SU-DHL-6 (cell line): Measurements from ENCODE around the gene SF3B3.

Experiments
- H2AFZ ChIP-seq: fragments of 200-600 bp; sonication (generic); 2 replicates; pipeline ENCODE4 v1.6.1; 2014; ENCODE audit warnings: low read depth, mild to moderate bottlenecking, moderate library complexity, mixed read lengths, antibody characterized with exemption, low read length; ENCODE audit not compliant: severe bottlenecking
- H3F3A ChIP-seq: fragments of 200-600 bp; shearing (Covaris generic); 2 replicates; pipeline ENCODE4 v1.6.0; 2016; ENCODE audit warnings: antibody characterized with exemption, mild to moderate bottlenecking; ENCODE audit not compliant: insufficient read depth
- H3K27ac ChIP-seq: fragments of 200-600 bp; sonication (generic); 2 replicates; pipeline ENCODE4 v1.5.1; 2016; ENCODE audit warnings: low read depth, mild to moderate bottlenecking, low read length, moderate library complexity, mixed read lengths
- H3K27me3 ChIP-seq: fragments of 200-600 bp; sonication (generic), shearing (Covaris generic); 2 replicates; pipeline ENCODE4 v1.6.0; 2014; ENCODE audit warnings: mild to moderate bottlenecking, low read length
- H3K36me3 ChIP-seq: fragments of 200-600 bp; sonication (generic); 2 replicates; pipeline ENCODE4 v1.6.1; 2014; ENCODE audit warnings: mild to moderate bottlenecking, low read length, mixed read lengths
- H3K4me2 ChIP-seq: fragments of 300-600, 200-600 bp; shearing (Covaris generic), sonication (generic); 2 replicates; pipeline ENCODE4 v1.6.0; 2014; ENCODE audit warnings: low read length, low read depth, mild to moderate bottlenecking; ENCODE audit not compliant: poor library complexity, severe bottlenecking
- H3K4me3 ChIP-seq: fragments of 200-600 bp; sonication (generic); 2 replicates; pipeline ENCODE4 v1.5.1; 2014; ENCODE audit warnings: antibody characterized with exemption, low read length, mild to moderate bottlenecking, mixed read lengths; ENCODE audit not compliant: insufficient read depth, poor library complexity, severe bottlenecking
- H3K79me2 ChIP-seq: fragments of 200-600 bp; sonication (generic); 2 replicates; pipeline ENCODE4 v1.6.1; 2014; ENCODE audit warnings: mild to moderate bottlenecking, low read length, moderate library complexity; ENCODE audit not compliant: insufficient read depth
- H3K9ac ChIP-seq: fragments of 200-600 bp; sonication (generic); 2 replicates; pipeline ENCODE4 v1.7.0; 2014; ENCODE audit warnings: mild to moderate bottlenecking, low read length
- H3K9me2 ChIP-seq: fragments of 200-600 bp; sonication (generic); replicated peaks from 2 replicates; pipeline ENCODE4 v1.6.1; 2014; ENCODE audit warnings: low read length; ENCODE audit not compliant: insufficient read depth
- H3K9me3 ChIP-seq: fragments of 200-600 bp; sonication (generic); 2 replicates; pipeline ENCODE4 v1.6.1; 2014; ENCODE audit warnings: low read length, mixed read lengths; ENCODE audit not compliant: insufficient read depth
- H4K20me1 ChIP-seq: fragments of 200-600 bp; sonication (generic); 2 replicates; pipeline ENCODE4 v1.6.1; 2014; ENCODE audit warnings: low read depth, mild to moderate bottlenecking, antibody characterized with exemption, low read length, moderate library complexity, mixed read lengths
- EZH2phosphoT487 ChIP-seq: fragments of 200-600 bp; sonication (generic), shearing (Covaris generic); conservative IDR thresholded peaks from 2 replicates; pipeline ENCODE4 v1.6.1; 2018; ENCODE audit warnings: mild to moderate bottlenecking, antibody characterized with exemption, low read length, moderate library complexity, mixed read lengths
- TF ChIP-seq, protein P1 (sequence below): fragments of 200-600 bp; sonication (generic); IDR thresholded peaks from one replicate; pipeline ENCODE4 v1.5.1; 2017; ENCODE audit warnings: antibody characterized with exemption, mild to moderate bottlenecking, low read length, moderate library complexity; ENCODE audit not compliant: insufficient read depth, poor library complexity, severe bottlenecking

Gene SF3B3

DNA sequence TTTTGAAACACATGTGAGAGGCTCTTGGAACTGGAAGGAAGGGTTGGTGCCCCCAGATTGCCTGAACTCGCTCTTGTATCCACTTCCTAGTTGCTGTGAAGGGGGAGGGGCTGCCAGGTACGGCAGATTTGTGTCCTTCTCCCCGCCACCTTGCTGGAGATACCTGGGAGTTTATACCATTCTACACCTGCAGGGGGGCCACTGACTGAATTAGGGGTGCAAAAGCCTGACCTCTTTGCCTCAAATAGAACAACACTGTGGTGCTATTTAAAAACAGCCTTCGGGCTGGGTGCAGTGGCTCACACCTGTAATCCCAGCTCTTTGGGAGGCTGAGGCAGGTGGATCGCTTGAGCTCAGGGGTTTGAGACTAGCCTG is 87.6 kb downstream of the SF3B3 start:
- Histone ChIP-seq H3K9me2 (no peaks in the 10 kb centered on the region), H2AFZ (no peak overlapping the region), H3K9ac (no peak overlapping the region), H3K27ac (no peak overlapping the region), H3F3A (no peaks in the 10 kb centered on the region), H4K20me1 (no peaks in the 10 kb centered on the region), H3K27me3 (no peaks in the 10 kb centered on the region), H3K79me2 (no peaks in the 10 kb centered on the region), H3K9me3 (no peaks in the 10 kb centered on the region), H3K4me2 (no peak overlapping the region), H3K36me3 (no peaks in the 10 kb centered on the region), H3K4me3 (no peak overlapping the region)
- TF ChIP-seq, protein P1, sequence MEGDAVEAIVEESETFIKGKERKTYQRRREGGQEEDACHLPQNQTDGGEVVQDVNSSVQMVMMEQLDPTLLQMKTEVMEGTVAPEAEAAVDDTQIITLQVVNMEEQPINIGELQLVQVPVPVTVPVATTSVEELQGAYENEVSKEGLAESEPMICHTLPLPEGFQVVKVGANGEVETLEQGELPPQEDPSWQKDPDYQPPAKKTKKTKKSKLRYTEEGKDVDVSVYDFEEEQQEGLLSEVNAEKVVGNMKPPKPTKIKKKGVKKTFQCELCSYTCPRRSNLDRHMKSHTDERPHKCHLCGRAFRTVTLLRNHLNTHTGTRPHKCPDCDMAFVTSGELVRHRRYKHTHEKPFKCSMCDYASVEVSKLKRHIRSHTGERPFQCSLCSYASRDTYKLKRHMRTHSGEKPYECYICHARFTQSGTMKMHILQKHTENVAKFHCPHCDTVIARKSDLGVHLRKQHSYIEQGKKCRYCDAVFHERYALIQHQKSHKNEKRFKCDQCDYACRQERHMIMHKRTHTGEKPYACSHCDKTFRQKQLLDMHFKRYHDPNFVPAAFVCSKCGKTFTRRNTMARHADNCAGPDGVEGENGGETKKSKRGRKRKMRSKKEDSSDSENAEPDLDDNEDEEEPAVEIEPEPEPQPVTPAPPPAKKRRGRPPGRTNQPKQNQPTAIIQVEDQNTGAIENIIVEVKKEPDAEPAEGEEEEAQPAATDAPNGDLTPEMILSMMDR, result no peak
- TF ChIP-seq EZH2phosphoT487, result no peak

- Histone ChIP-seq H3K79me2 (no peaks in the 10 kb centered on the region), H3K4me3 (no peak overlapping the region)
These were observed 88.2 kb downstream of the SF3B3 start for GRCh38 chr16:70611785-70612303.

GRCh38 chr16:70612931-70613330 is 89.3 kb downstream of the SF3B3 start:
- Histone ChIP-seq H3K27me3 (no peaks in the 10 kb centered on the region), H3K79me2 (no peaks in the 10 kb centered on the region), H3K27ac (no peak overlapping the region), H3K36me3 (no peaks in the 10 kb centered on the region), H3K4me3 (no peak overlapping the region), H3K9me2 (no peaks in the 10 kb centered on the region), H3F3A (no peaks in the 10 kb centered on the region), H3K9ac (no peak overlapping the region), H3K4me2 (no peak overlapping the region), H4K20me1 (no peaks in the 10 kb centered on the region), H3K9me3 (no peaks in the 10 kb centered on the region), H2AFZ (no peak overlapping the region)
- TF ChIP-seq, protein P1, result no peak
- TF ChIP-seq EZH2phosphoT487, result no peak

More at GRCh38 chr16:70611785-70612303, 88.2 kb downstream of the SF3B3 start:
- no peaks in the 10 kb centered on the region for H3F3A ChIP-seq
- no peak overlapping the region for H3K9ac ChIP-seq
- no peak overlapping the region for H3K4me2 ChIP-seq
- H3K27ac ChIP-seq, result no peak overlapping the region
- H2AFZ ChIP-seq, result no peak overlapping the region
- no peaks in the 10 kb centered on the region for H3K36me3 ChIP-seq
- no peaks in the 10 kb centered on the region for H3K9me3 ChIP-seq
- H3K27me3 ChIP-seq, result no peaks in the 10 kb centered on the region
- no peak for TF ChIP-seq EZH2phosphoT487
- TF ChIP-seq, protein P1, result no peak
- no peaks in the 10 kb centered on the region for H3K9me2 ChIP-seq
- H4K20me1 ChIP-seq, result no peaks in the 10 kb centered on the region
